ENCODE results near the gene DAAM1.

DNA sequence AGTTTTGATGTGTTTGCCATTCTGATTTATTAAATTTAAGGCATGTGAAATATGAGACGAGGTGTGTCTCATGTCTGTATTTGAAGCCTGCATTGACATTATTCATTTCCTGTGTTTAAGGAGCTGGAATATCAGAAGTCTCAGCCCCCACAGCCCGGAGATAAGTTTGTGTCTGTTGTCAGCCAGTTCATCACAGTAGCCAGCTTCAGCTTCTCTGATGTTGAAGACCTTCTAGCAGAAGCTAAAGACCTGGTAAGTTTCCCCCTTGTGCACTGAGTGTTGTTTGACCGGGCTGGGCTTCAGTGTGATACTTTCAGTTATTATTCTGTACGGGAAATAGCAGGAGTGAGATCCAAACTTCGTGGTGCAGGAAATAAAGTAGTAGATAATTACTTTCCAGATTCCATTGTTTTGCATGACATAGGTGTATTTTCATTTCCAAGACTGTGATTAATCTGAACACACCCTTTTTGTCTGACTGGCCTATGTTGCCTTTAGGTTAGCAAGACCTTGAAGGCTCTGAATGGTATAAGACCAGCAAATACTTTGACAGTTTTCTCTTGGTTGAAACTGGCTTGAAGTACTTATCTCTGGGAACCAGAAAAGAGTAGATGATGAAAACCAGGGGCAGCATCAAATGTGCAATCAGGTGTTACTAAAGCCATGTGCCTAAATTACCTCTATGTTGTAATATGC, 175.2 kb downstream of the DAAM1 start:
- TF ChIP-seq, protein P1, sequence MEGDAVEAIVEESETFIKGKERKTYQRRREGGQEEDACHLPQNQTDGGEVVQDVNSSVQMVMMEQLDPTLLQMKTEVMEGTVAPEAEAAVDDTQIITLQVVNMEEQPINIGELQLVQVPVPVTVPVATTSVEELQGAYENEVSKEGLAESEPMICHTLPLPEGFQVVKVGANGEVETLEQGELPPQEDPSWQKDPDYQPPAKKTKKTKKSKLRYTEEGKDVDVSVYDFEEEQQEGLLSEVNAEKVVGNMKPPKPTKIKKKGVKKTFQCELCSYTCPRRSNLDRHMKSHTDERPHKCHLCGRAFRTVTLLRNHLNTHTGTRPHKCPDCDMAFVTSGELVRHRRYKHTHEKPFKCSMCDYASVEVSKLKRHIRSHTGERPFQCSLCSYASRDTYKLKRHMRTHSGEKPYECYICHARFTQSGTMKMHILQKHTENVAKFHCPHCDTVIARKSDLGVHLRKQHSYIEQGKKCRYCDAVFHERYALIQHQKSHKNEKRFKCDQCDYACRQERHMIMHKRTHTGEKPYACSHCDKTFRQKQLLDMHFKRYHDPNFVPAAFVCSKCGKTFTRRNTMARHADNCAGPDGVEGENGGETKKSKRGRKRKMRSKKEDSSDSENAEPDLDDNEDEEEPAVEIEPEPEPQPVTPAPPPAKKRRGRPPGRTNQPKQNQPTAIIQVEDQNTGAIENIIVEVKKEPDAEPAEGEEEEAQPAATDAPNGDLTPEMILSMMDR (IDR thresholded peaks at IDR 0.05) = no peak
- TF ChIP-seq POLR2A (IDR thresholded peaks at IDR 0.05) = no peak
- no peak for TF ChIP-seq EP300 (IDR thresholded peaks at IDR 0.05)
